Left lobe of liver (tissue), 2 donors: Measurements from ENCODE around the gene SF3A2. TPM values are rescaled to one million over a fixed set of nuclear protein-coding genes. Genes with fewer than 3 reads are reported as not detected.

ENCODE experiments used
- ATAC-seq: fragments of 200-7000 bp; cut with Tn5 transposase; one replicate; pipeline ENCODE4 v1.9.1; 2020; ENCODE audit warnings: mild to moderate bottlenecking, moderate library complexity
- DNase-seq: peaks from one replicate; pipeline ENCODE4 v3.0.0-alpha.2; 2020; ENCODE audit warnings: low spot score
- total RNA-seq: library from RNA; stranded (reverse); gene quantifications from one replicate; pipeline ENCODE4 v1.2.1, GENCODE V29; 2021
- donor health status: DM: no; HTN: no; CAD: no; lungs with moderate emphysema.
- donor health status: DM: no; HTN: yes; CAD: no.

Gene SF3A2
- total RNA-seq, 1 donor from 2014 or later = 19.0 TPM

GRCh38 chr19:2287585-2288337 is 51.1 kb downstream of the SF3A2 start:
- DNase-seq = no peak
- no peak for ATAC-seq

- no peak for ATAC-seq
- DNase-seq = no peak
Observed at GRCh38 chr19:2288338-2288817, 51.8 kb downstream of the SF3A2 start.

- DNase-seq = no peak
- ATAC-seq = no peak
Observed at GRCh38 chr19:2288818-2289713, 52.4 kb downstream of the SF3A2 start.

- DNase-seq (no peak), ATAC-seq (peak; percentile 17)
Observed at GRCh38 chr19:2289714-2290435, 53.3 kb downstream of the SF3A2 start.

GRCh38 chr19:2290441-2291184 is 54.0 kb downstream of the SF3A2 start:
- ATAC-seq = peak; percentile 12
- no peak for DNase-seq

GRCh38 chr19:2291185-2291751 is 54.6 kb downstream of the SF3A2 start:
- DNase-seq = no peak
- ATAC-seq = peak; percentile 8

- ATAC-seq (no peak), DNase-seq (no peak)
Observed at GRCh38 chr19:2294687-2295335, 58.2 kb downstream of the SF3A2 start.

GRCh38 chr19:2296141-2296540 is 59.5 kb downstream of the SF3A2 start:
- ATAC-seq (no peak), DNase-seq (no peak)

Other genes with a start within 250 kb of the SF3A2 start
- 25.9 TPM for gene BTBD2, start 221.1 kb upstream of the SF3A2 start, total RNA-seq
- gene MKNK2, start 185.6 kb upstream of the SF3A2 start, total RNA-seq = 149 TPM
- gene MOB3A, start 140.5 kb upstream of the SF3A2 start, total RNA-seq = 11.2 TPM
- gene IZUMO4, start 139.9 kb upstream of the SF3A2 start, total RNA-seq = 5.2 TPM
- 63.4 TPM for gene AP3D1, start 85.3 kb upstream of the SF3A2 start, total RNA-seq
- 17.2 TPM for gene DOT1L, start 72.9 kb upstream of the SF3A2 start, total RNA-seq
- gene PLEKHJ1, start 495 bp upstream of the SF3A2 start, total RNA-seq = 41.3 TPM
- gene AMH, start 12.5 kb downstream of the SF3A2 start, total RNA-seq = 0.93 TPM
- 0.18 TPM for gene JSRP1, start 19.6 kb downstream of the SF3A2 start, total RNA-seq
- gene PEAK3, start 45.4 kb downstream of the SF3A2 start, total RNA-seq = 0.28 TPM
- gene LINGO3, start 71.3 kb downstream of the SF3A2 start, total RNA-seq = not detected
- 27.8 TPM for gene LSM7, start 91.8 kb downstream of the SF3A2 start, total RNA-seq
- 45.0 TPM for gene SPPL2B, start 91.9 kb downstream of the SF3A2 start, total RNA-seq
- 7.5 TPM for gene TMPRSS9, start 123.4 kb downstream of the SF3A2 start, total RNA-seq
- gene TIMM13, start 190.8 kb downstream of the SF3A2 start, total RNA-seq = 63.9 TPM
- gene LMNB2, start 220.1 kb downstream of the SF3A2 start, total RNA-seq = 7.4 TPM
- 52.1 TPM for gene GADD45B, start 239.3 kb downstream of the SF3A2 start, total RNA-seq